ENCODE measurements around the gene SPINK1.
"Not testable (repeated sequence)": the region's sequence is repeated elsewhere in the genome, so short reads cannot be mapped to it uniquely, and the experiment has no call there.

SPINK1 gene

DNA sequence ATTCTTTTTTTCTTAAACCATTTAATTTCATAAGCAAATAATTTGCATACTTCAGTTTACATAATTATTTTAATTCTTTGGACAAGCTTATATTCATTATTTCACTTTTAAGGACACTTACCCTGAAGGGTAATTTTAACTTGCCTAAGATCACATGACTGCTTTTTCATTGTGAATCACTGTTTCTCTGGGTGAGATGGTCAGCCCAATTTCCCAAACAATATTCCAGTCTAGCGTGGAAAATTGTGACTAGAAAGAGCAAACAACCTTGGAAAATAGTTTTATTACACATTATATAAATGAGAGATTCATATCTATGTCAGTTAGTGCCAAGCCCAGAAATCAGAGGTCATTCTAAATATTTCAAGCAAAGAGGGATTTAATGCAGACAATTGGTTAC lies 27.5 kb downstream of the SPINK1 start:
- no peak overlapping the region for H3K27ac Mint-ChIP-seq
- H3K4me3 Mint-ChIP-seq = no peak overlapping the region
- TF ChIP-seq, protein P1, sequence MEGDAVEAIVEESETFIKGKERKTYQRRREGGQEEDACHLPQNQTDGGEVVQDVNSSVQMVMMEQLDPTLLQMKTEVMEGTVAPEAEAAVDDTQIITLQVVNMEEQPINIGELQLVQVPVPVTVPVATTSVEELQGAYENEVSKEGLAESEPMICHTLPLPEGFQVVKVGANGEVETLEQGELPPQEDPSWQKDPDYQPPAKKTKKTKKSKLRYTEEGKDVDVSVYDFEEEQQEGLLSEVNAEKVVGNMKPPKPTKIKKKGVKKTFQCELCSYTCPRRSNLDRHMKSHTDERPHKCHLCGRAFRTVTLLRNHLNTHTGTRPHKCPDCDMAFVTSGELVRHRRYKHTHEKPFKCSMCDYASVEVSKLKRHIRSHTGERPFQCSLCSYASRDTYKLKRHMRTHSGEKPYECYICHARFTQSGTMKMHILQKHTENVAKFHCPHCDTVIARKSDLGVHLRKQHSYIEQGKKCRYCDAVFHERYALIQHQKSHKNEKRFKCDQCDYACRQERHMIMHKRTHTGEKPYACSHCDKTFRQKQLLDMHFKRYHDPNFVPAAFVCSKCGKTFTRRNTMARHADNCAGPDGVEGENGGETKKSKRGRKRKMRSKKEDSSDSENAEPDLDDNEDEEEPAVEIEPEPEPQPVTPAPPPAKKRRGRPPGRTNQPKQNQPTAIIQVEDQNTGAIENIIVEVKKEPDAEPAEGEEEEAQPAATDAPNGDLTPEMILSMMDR (IDR thresholded peaks at IDR 0.05; ENCODE audit: unreplicated experiment in 3 of 3) = no peak
- no peaks in the 10 kb centered on the region for H3K36me3 Mint-ChIP-seq (ENCODE audit: low read depth)
- no peaks in the 10 kb centered on the region for H3K4me1 Mint-ChIP-seq
- H3K9me3 Mint-ChIP-seq = no peaks in the 10 kb centered on the region
- peaks cover 5% of the 10 kb centered on the region for H3K27me3 Mint-ChIP-seq (ENCODE audit: low read depth)

- not testable (repeated sequence) for H3K4me1 Mint-ChIP-seq; H3K4me3 Mint-ChIP-seq; H3K27me3 Mint-ChIP-seq (ENCODE audit: low read depth); H3K27ac Mint-ChIP-seq; H3K36me3 Mint-ChIP-seq (ENCODE audit: low read depth); H3K9me3 Mint-ChIP-seq
These were observed 28.3 kb downstream of the SPINK1 start for GRCh38 chr5:147803161-147803560.

GRCh38 chr5:147801461-147801860 lies 30.0 kb downstream of the SPINK1 start:
- H3K9me3 Mint-ChIP-seq = no peaks in the 10 kb centered on the region
- no peak overlapping the region for H3K4me3 Mint-ChIP-seq
- H3K36me3 Mint-ChIP-seq (ENCODE audit: low read depth) = no peaks in the 10 kb centered on the region
- no peak overlapping the region for H3K27ac Mint-ChIP-seq
- H3K4me1 Mint-ChIP-seq = no peaks in the 10 kb centered on the region
- TF ChIP-seq, protein P1 (IDR thresholded peaks at IDR 0.05; ENCODE audit: unreplicated experiment in 3 of 3) = no peak
- peaks cover 5% of the 10 kb centered on the region for H3K27me3 Mint-ChIP-seq (ENCODE audit: low read depth)

GRCh38 chr5:147800491-147800890 lies 31.0 kb downstream of the SPINK1 start:
- H3K27ac Mint-ChIP-seq = no peak overlapping the region
- H3K4me1 Mint-ChIP-seq = no peaks in the 10 kb centered on the region
- peaks cover 5% of the 10 kb centered on the region for H3K27me3 Mint-ChIP-seq (ENCODE audit: low read depth)
- H3K4me3 Mint-ChIP-seq = no peak overlapping the region
- no peaks in the 10 kb centered on the region for H3K36me3 Mint-ChIP-seq (ENCODE audit: low read depth)
- TF ChIP-seq, protein P1 (IDR thresholded peaks at IDR 0.05; ENCODE audit: unreplicated experiment in 3 of 3) = no peak
- no peaks in the 10 kb centered on the region for H3K9me3 Mint-ChIP-seq

DNA sequence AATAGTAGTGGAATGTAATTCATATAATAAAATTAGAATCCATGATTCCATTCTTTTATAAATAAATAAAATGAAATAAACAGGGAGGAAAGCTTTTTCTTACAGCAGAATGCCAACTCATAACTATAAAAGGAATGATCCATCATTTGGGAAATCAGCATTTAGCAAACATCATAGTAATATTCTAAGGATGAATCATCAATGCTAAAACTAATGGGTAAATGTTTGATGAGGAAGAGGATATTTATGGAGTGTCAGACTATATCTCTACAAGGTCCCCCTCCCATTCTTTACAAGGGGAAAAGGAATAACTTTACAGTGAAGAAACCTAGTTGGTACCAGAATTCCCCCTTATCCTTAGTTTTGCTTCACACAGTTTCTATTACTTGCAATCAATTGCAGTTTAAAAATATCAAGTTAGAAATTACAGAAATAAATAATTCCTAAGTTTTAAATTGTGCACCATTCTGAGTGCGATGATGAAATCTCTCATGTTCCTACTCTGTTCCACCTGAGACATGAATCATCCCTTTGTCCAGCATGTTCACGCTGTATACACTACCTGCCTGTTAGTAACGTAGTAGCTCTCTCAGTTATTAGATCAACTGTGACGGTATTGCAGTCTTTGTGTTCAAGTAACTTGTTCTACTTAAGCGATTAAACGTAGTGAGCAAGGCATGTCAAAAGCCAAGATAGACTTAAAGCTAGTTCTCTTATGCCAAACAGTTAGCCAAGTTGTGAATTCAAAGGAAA lies 34.7 kb downstream of the SPINK1 start:
- no peaks in the 10 kb centered on the region for H3K27me3 Mint-ChIP-seq (ENCODE audit: low read depth)
- H3K9me3 Mint-ChIP-seq = no peaks in the 10 kb centered on the region
- no peaks in the 10 kb centered on the region for H3K36me3 Mint-ChIP-seq (ENCODE audit: low read depth)
- no peak overlapping the region for H3K27ac Mint-ChIP-seq
- no peak overlapping the region for H3K4me3 Mint-ChIP-seq
- H3K4me1 Mint-ChIP-seq = no peaks in the 10 kb centered on the region
- TF ChIP-seq, protein P1 (IDR thresholded peaks at IDR 0.05; ENCODE audit: unreplicated experiment in 3 of 3) = no peak

DNA sequence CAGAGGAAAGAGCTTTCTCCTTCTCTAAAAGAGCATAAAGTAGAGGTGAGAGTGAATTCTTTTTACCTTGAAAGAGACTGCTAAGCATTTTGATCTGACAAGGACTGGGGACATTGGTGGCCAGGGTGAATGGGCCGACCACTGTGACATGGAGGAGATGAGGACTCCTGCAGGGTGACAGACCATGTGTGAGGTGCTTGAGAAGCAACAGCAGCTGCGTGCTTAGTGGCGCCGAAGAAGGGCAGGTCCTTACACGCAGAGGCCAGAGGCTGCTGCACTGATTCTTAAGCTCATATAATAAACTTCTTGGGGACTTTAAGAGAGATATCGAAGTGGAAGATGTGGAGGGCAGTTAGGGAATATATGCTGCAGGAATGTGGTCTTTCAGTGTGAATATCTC lies 40.3 kb downstream of the SPINK1 start:
- no peak overlapping the region for H3K27ac Mint-ChIP-seq
- H3K9me3 Mint-ChIP-seq = no peaks in the 10 kb centered on the region
- H3K36me3 Mint-ChIP-seq (ENCODE audit: low read depth) = no peaks in the 10 kb centered on the region
- TF ChIP-seq, protein P1 (IDR thresholded peaks at IDR 0.05; ENCODE audit: unreplicated experiment in 3 of 3) = no peak
- H3K4me3 Mint-ChIP-seq = no peak overlapping the region
- H3K27me3 Mint-ChIP-seq (ENCODE audit: low read depth) = peaks cover 5% of the 10 kb centered on the region
- no peaks in the 10 kb centered on the region for H3K4me1 Mint-ChIP-seq

All from nephron (organoid).